NOMO-1 treated with DMSO at 0.1 percent for 48 hours (cell line): ENCODE measurements around the gene KIF26B.
A peak's percentile ranks its signal among the peaks of the same experiment; 100 is the strongest.
"Not testable (repeated sequence)": the region's sequence is repeated elsewhere in the genome, so short reads cannot be mapped to it uniquely, and the experiment has no call there.

ENCODE experiments used
- DNase-seq: peaks from one replicate; lab custom pipeline; 2025; ENCODE audit not compliant: unreplicated experiment; lab: John Stamatoyannopoulos, UW

The KIF26B gene

GRCh38 chr1:245378311-245378722, 223.5 kb downstream of the KIF26B start:
- no peak for DNase-seq

GRCh38 chr1:245378745-245379144, 224.0 kb downstream of the KIF26B start:
- no peak for DNase-seq

GRCh38 chr1:245380790-245381535, 226.2 kb downstream of the KIF26B start:
- no peak for DNase-seq

GRCh38 chr1:245382981-245383380, 228.2 kb downstream of the KIF26B start:
- DNase-seq: no peak

- DNase-seq: peak; percentile 16
Measured at GRCh38 chr1:245383396-245384330, 228.9 kb downstream of the KIF26B start.

GRCh38 chr1:245386297-245386971, 231.6 kb downstream of the KIF26B start:
- DNase-seq: no peak

GRCh38 chr1:245388687-245389086, 233.9 kb downstream of the KIF26B start:
- no peak for DNase-seq

- no peak for DNase-seq
Measured at GRCh38 chr1:245389873-245390272, 235.1 kb downstream of the KIF26B start.

GRCh38 chr1:245390975-245391374, 236.2 kb downstream of the KIF26B start:
- DNase-seq: no peak

- DNase-seq: no peak
Measured at GRCh38 chr1:245393694-245394093, 238.9 kb downstream of the KIF26B start.

GRCh38 chr1:245395680-245396079, 240.9 kb downstream of the KIF26B start:
- DNase-seq: no peak

GRCh38 chr1:245396615-245397014, 241.8 kb downstream of the KIF26B start:
- DNase-seq: no peak

- peak; percentile 37 for DNase-seq
Measured at GRCh38 chr1:245397771-245398170, 243.0 kb downstream of the KIF26B start.

GRCh38 chr1:245398180-245398579, 243.4 kb downstream of the KIF26B start:
- DNase-seq: no peak

GRCh38 chr1:245401881-245402587, 247.2 kb downstream of the KIF26B start:
- DNase-seq: no peak

GRCh38 chr1:245402998-245403397, 248.2 kb downstream of the KIF26B start:
- not testable (repeated sequence) for DNase-seq

- no peak for DNase-seq
Measured at GRCh38 chr1:245404527-245404926, 249.7 kb downstream of the KIF26B start.

GRCh38 chr1:245404952-245405351, 250.2 kb downstream of the KIF26B start:
- DNase-seq: no peak

- no peak for DNase-seq
Measured at GRCh38 chr1:245406426-245406825, 251.6 kb downstream of the KIF26B start.

GRCh38 chr1:245407983-245408382, 253.2 kb downstream of the KIF26B start:
- DNase-seq: no peak
